GM18498 (cell line): ENCODE measurements around the gene ZNF331.

ENCODE experiments used
- ATAC-seq: cut with Tn5 transposase; IDR thresholded peaks from one replicate; pipeline ENCODE4 v1.9.1; 2021; ENCODE audit warnings: mild to moderate bottlenecking, moderate library complexity; ENCODE audit not compliant: unreplicated experiment

ZNF331 gene

DNA sequence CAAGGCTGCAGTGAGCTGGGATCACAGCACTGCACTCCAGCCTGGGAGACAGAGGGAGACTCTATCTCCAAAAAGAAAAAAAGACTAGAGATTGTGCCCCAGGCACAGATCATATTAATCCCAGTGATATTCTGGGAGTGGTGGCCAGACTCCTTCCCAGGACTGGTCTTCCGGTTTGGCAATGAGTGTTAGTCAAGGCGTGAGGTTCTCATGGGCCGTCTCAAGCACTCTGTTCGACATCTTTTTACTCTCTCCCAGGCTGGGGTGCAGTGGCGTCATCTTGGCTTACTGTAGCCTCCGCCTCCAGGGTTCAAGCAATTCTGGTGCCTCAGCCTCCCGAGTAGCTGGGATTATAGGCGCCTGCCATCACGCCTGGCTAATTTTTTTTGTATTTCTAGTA, 88.5 kb downstream of the ZNF331 start:
- ATAC-seq: no peak

DNA sequence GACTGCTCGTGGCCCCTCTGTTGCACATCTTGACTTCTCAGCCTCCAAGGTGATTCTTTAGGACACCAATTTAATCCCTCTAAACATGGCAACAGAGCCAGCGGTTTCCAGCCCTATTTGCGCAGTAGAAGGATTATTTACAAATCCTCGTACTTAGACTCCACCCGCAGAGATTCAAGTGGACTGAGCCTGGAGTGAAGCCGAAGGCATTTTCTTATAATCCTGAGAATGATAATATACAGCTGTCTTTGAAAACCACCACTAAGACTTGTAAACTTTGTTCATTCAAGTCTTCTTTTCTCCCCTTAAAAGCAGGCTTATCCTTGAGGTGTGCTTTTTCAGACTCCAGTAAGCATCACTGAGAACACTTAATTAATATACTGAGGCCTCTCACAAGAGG, 89.0 kb downstream of the ZNF331 start:
- no peak for ATAC-seq
